Neural cell (in vitro differentiated cells): ENCODE data around the gene CYP2E1. TPM values are rescaled to one million over a fixed set of nuclear protein-coding genes. Genes with fewer than 3 reads are reported as not detected.
"Not testable (repeated sequence)": the region's sequence is repeated elsewhere in the genome, so short reads cannot be mapped to it uniquely, and the experiment has no call there.

Experiments used
- H2AFZ ChIP-seq: fragments of 200-600, 300-800 bp; sonication (generic), shearing (Covaris generic); 2 replicates; pipeline ENCODE4 v1.6.0; 2014; ENCODE audit warnings: low read depth, mild to moderate bottlenecking, antibody characterized with exemption, low read length, moderate library complexity
- H3F3A ChIP-seq: fragments of 200-600 bp; shearing (Covaris generic); 2 replicates; pipeline ENCODE4 v1.6.1; 2016; ENCODE audit warnings: mild to moderate bottlenecking, moderate library complexity, mixed read lengths, antibody characterized with exemption, low read length; ENCODE audit not compliant: insufficient read depth, poor library complexity, severe bottlenecking
- H3K27ac ChIP-seq: fragments of 200-600, 300-800 bp; sonication (generic), shearing (Covaris generic); 2 replicates; pipeline ENCODE4 v1.5.1; 2014; ENCODE audit warnings: mild to moderate bottlenecking, low read length, moderate library complexity
- H3K27me3 ChIP-seq: fragments of 300-800, 200-600 bp; sonication (generic), shearing (Covaris generic); 2 replicates; pipeline ENCODE4 v1.6.0; 2014; ENCODE audit warnings: mild to moderate bottlenecking, low read depth, low read length, moderate library complexity; ENCODE audit not compliant: insufficient read depth
- H3K36me3 ChIP-seq: fragments of 300-800, 200-600 bp; sonication (generic), shearing (Covaris generic); 2 replicates; pipeline ENCODE4 v1.5.1; 2014; ENCODE audit warnings: mild to moderate bottlenecking, antibody characterized with exemption, low read length, moderate library complexity; ENCODE audit not compliant: insufficient read depth
- H3K4me2 ChIP-seq: fragments of 300-800, 200-600 bp; sonication (generic), shearing (Covaris generic); 2 replicates; pipeline ENCODE4 v1.6.0; 2014; ENCODE audit warnings: mild to moderate bottlenecking, low read length
- H3K4me3 ChIP-seq: fragments of 300-800, 200-600 bp; sonication (generic), shearing (Covaris generic); 2 replicates; pipeline ENCODE4 v1.5.1; 2014; ENCODE audit warnings: mild to moderate bottlenecking, low read length, moderate library complexity
- H3K79me2 ChIP-seq: fragments of 200-600 bp; shearing (Covaris generic); replicated peaks from 2 replicates; pipeline ENCODE4 v1.6.0; 2014; ENCODE audit warnings: mild to moderate bottlenecking, low read length, moderate library complexity; ENCODE audit not compliant: insufficient read depth
- H3K9ac ChIP-seq: fragments of 300-800, 200-600 bp; sonication (generic), shearing (Covaris generic); 2 replicates; pipeline ENCODE4 v1.6.1; 2016; ENCODE audit warnings: mild to moderate bottlenecking, low read length, mixed read lengths
- H3K9me2 ChIP-seq: fragments of 200-600 bp; shearing (Covaris generic); 2 replicates; pipeline ENCODE4 v1.6.1; 2016; ENCODE audit warnings: mild to moderate bottlenecking, low read length, mixed read lengths; ENCODE audit not compliant: insufficient read depth
- H3K9me3 ChIP-seq: fragments of 200-600, 300-800 bp; sonication (generic), shearing (Covaris generic); 2 replicates; pipeline ENCODE4 v1.6.1; 2016; ENCODE audit warnings: mild to moderate bottlenecking, mixed run types, low read length, moderate library complexity, mixed read lengths
- H4K20me1 ChIP-seq: fragments of 200-600 bp; shearing (Covaris generic); 2 replicates; pipeline ENCODE4 v1.6.1; 2016; ENCODE audit warnings: mild to moderate bottlenecking, mixed run types; ENCODE audit not compliant: insufficient read depth
- polyA plus RNA-seq: library from polyadenylated mRNA; depleted of rRNA; stranded (reverse); fragments of >200 nt; gene quantifications from 2 replicates; pipeline ENCODE4 v1.2.3, GENCODE V29; 2014

CYP2E1 gene
- polyA plus RNA-seq, 1 donor from 2014 or later, result 1.7 TPM

DNA sequence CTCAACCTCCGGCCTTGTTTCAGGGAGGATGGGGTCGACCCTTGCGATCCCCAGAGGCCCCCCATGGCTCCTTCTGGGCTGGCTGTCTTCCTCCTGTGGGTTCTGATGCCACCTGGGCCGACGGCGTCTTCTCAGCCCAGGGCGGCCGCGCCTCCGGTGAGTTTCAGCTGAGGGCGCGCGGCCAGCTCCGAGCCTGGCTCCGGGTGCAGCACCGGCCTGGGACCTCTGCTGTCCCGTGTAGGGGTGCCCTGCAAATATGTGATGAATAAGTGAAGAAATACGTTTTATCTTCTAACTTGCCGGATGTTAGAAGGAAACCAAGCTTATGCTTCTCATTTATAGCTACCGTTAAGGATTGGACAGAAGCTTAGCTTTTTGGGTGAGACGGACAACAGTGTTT is 42.6 kb downstream of the CYP2E1 start:
- not testable (repeated sequence) for H3K79me2 ChIP-seq, H3K4me2 ChIP-seq, H3K9ac ChIP-seq, H3F3A ChIP-seq, H3K36me3 ChIP-seq, H3K9me3 ChIP-seq, H3K27ac ChIP-seq, H2AFZ ChIP-seq, H3K4me3 ChIP-seq, H3K9me2 ChIP-seq, H3K27me3 ChIP-seq, H4K20me1 ChIP-seq

DNA sequence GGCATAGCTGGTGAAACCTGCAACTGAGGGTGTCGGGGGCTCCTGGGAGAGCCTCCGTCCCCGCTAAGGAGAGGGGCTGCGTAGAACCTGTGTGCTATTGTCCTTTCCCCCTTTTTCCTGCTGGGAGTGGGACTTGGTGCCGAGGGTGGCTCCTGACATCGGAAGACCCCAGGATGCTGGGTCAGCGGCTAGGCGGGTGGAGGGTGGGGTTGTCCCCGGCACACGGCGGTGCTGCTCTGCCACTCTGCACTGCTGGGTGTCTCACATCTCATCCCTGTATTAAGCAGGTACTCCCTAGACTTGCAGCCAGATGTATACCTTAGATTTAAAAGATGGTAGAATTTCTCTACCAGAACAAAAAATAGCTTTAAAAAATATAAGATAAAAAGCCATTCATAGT is 44.9 kb downstream of the CYP2E1 start:
- not testable (repeated sequence) for H3K27ac ChIP-seq, H4K20me1 ChIP-seq, H3K9me3 ChIP-seq

GRCh38 chr10:133573460-133573859 is 46.3 kb downstream of the CYP2E1 start:
- not testable (repeated sequence) for H3K9ac ChIP-seq, H3K4me3 ChIP-seq, H3F3A ChIP-seq, H3K36me3 ChIP-seq, H3K27ac ChIP-seq, H3K79me2 ChIP-seq, H3K9me3 ChIP-seq, H4K20me1 ChIP-seq, H2AFZ ChIP-seq, H3K4me2 ChIP-seq, H3K27me3 ChIP-seq, H3K9me2 ChIP-seq

More for the DNA sequence above, 44.9 kb downstream of the CYP2E1 start:
- not testable (repeated sequence) for H3K36me3 ChIP-seq, H3K27me3 ChIP-seq, H3K4me2 ChIP-seq, H3F3A ChIP-seq, H2AFZ ChIP-seq, H3K9me2 ChIP-seq, H3K9ac ChIP-seq, H3K79me2 ChIP-seq, H3K4me3 ChIP-seq

DNA sequence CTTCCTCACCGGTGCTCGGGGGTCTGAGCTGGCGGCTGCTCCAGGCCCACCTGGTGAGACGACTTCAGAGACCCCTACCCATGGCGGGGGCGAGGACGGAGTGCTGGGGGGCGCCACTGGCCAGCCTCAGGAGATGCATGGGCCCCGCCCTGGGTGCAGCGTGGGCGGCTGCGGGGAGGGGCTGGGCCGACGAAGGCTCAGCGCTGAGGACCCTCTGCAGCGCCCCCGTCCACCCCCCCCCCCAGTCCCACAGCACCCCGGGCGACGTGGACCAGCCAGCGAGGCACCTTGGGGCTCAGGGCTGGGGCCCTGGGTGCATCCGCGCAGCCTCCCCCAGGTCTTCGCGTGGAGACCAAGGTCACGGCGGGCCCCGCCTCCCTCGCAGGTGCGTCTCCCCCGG is 49.9 kb downstream of the CYP2E1 start:
- not testable (repeated sequence) for H3K9ac ChIP-seq, H3K27me3 ChIP-seq, H3K4me3 ChIP-seq, H3K27ac ChIP-seq, H3F3A ChIP-seq, H4K20me1 ChIP-seq, H3K79me2 ChIP-seq, H2AFZ ChIP-seq, H3K4me2 ChIP-seq, H3K36me3 ChIP-seq, H3K9me2 ChIP-seq, H3K9me3 ChIP-seq

Other genes starting within 250 kb of the CYP2E1 start
- gene TUBGCP2, start 218.5 kb upstream of the CYP2E1 start, polyA plus RNA-seq, result 34.5 and 63.1 TPM in 2 replicates
- 16.8 and 17.6 TPM in 2 replicates for gene ZNF511, start 218.4 kb upstream of the CYP2E1 start, polyA plus RNA-seq
- 3.7 and 6.8 TPM in 2 replicates for gene CALY, start 190.5 kb upstream of the CYP2E1 start, polyA plus RNA-seq
- not detected in 2 replicates for gene PRAP1, start 180.0 kb upstream of the CYP2E1 start, polyA plus RNA-seq
- gene FUOM, start 169.3 kb upstream of the CYP2E1 start, polyA plus RNA-seq, result not detected in 2 replicates
- gene ECHS1, start 154.0 kb upstream of the CYP2E1 start, polyA plus RNA-seq, result 122 and 127 TPM in 2 replicates
- 2.2 and 3.0 TPM in 2 replicates for gene PAOX, start 148.1 kb upstream of the CYP2E1 start, polyA plus RNA-seq
- 49.7 and 52.3 TPM in 2 replicates for gene MTG1, start 133.2 kb upstream of the CYP2E1 start, polyA plus RNA-seq
- 0.28 and 1.1 TPM in 2 replicates for gene SPRN, start 102.7 kb upstream of the CYP2E1 start, polyA plus RNA-seq
- 4.3 and 6.1 TPM in 2 replicates for gene SCART1, start 73.4 kb upstream of the CYP2E1 start, polyA plus RNA-seq
- not detected in 2 replicates for gene SYCE1, start 38.2 kb downstream of the CYP2E1 start, polyA plus RNA-seq
- gene FRG2B, start 99.4 kb downstream of the CYP2E1 start, polyA plus RNA-seq, result not detected in 2 replicates